ENCODE results near the gene LSM7. TPM values are rescaled to one million over a fixed set of nuclear protein-coding genes. Genes with fewer than 3 reads are reported as not detected.

LSM7 gene
- total RNA-seq, 1 donor from 2014 or later = 144 TPM

DNA sequence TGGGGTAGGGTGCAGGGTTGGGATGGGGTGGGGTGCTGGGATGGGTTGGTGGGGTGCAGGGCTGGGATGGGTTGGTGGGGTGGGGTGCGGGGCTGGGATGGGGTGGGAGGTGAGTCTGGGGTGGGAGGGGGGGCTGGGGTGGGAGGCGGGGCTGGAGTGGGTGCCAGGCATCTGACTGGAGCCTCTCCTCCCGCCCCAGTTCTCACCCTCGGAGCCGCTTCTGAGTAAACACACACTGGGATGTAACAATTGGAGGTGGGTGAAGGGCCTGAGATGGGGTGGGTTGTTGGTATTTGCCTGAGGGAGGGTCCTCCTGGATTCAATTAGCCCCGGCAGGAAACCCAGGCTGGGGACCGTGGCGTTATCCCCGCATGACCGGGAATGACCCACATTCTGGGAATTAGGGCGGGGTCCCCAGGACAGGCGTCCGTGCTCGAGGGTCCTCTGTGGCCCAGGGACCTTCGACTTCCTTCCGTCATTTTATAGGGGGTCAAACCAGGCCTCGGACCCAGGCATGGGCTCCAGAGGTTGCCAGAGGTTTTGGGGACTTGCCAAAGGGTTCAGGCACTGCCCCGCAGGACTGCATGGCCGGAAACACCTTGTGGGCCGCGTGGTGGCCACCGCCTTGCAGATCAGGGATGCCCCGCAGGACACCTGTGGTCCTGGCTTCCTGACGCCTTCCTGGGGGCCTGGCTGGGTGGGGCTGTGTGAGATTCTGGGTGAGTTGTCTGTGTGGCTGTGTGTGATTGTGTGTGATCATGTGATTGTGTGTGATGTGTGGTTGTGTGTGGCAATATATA, 33.1 kb upstream of the LSM7 start:
- DNase-seq (ENCODE audit: low read depth) = no peak
- TF ChIP-seq, protein P1, sequence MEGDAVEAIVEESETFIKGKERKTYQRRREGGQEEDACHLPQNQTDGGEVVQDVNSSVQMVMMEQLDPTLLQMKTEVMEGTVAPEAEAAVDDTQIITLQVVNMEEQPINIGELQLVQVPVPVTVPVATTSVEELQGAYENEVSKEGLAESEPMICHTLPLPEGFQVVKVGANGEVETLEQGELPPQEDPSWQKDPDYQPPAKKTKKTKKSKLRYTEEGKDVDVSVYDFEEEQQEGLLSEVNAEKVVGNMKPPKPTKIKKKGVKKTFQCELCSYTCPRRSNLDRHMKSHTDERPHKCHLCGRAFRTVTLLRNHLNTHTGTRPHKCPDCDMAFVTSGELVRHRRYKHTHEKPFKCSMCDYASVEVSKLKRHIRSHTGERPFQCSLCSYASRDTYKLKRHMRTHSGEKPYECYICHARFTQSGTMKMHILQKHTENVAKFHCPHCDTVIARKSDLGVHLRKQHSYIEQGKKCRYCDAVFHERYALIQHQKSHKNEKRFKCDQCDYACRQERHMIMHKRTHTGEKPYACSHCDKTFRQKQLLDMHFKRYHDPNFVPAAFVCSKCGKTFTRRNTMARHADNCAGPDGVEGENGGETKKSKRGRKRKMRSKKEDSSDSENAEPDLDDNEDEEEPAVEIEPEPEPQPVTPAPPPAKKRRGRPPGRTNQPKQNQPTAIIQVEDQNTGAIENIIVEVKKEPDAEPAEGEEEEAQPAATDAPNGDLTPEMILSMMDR (IDR thresholded peaks at IDR 0.05; ENCODE audit: insufficient read depth, low read length, poor library complexity, severe bottlenecking) = no peak

DNA sequence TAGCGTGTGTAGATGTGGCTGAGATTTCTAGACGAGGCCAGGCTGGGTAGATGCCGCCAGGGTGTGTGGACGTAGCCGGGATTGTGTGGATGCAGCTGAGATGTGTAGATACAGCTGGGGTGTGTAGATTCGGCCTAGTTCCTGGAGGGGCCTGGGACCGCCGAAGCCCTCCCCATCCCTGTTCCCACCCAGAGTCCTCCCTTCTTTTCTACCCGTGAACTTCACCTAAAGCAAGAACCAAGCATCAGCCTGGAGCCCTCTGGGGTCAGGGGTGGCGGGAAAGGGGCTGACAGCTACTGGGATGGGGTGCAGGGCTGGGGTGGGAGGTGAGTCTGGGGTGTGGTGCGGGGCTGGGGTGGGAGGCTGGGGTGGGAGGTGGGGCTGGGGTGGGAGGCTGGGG, 32.4 kb upstream of the LSM7 start:
- DNase-seq (ENCODE audit: low read depth) = no peak
- Histone ChIP-seq H3K4me3 (ENCODE audit: low read depth, low read length) (no peak overlapping the region), H3K27me3 (ENCODE audit: control insufficient read depth, insufficient read depth, low read length) (peaks cover 59% of the 10 kb centered on the region), H3K36me3 (ENCODE audit: control insufficient read depth, insufficient read depth, low read length) (no peaks in the 10 kb centered on the region)
- TF ChIP-seq, protein P1 (IDR thresholded peaks at IDR 0.05; ENCODE audit: insufficient read depth, low read length, poor library complexity, severe bottlenecking) = no peak

More for the DNA sequence above, 33.1 kb upstream of the LSM7 start:
- Histone ChIP-seq H3K27me3 (ENCODE audit: control insufficient read depth, insufficient read depth, low read length) (peaks cover 59% of the 10 kb centered on the region), H3K4me3 (ENCODE audit: low read depth, low read length) (no peak overlapping the region), H3K36me3 (ENCODE audit: control insufficient read depth, insufficient read depth, low read length) (no peaks in the 10 kb centered on the region)

DNA sequence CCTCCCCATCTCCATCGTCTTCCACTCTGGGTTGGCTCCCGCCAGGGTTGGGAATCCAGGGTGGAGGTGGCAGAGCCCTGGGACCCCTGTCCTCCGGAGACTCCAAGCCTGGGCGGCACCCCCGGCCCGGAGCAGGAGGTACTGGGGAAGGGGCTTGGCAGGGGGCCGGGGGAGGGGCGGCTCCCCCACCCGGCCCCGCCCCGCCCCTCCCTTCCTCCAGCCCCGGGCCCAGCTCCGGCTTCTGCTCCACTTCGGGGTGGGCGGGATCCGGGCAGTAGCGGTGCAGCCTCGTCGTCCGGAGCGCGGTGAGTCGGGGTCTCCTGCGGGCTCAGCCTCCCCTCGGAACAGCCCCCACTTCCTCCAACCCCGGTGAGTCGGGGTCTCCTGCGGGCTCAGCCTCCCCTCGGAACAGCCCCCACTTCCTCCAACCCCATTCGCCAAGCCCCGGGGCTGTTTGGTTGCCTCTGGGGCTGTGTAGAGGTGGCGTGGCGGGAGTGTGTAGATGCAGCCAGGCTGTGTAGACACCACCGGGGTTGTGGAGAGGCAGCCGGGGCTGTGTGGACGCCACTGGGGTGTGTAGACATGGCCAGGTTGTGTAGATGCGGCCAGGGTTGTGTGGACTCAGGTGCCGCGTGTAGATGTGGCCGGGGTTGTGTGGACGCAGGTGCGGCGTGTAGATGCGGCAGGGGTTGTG, 31.8 kb upstream of the LSM7 start, which contains the start of gene TMPRSS9:
TSS of gene TMPRSS9 (plus strand) at position 274 of the 694 bp plus-strand sequence. CDS start 29,521 bp downstream, outside the sequence.
- TF ChIP-seq, protein P1 (IDR thresholded peaks at IDR 0.05; ENCODE audit: insufficient read depth, low read length, poor library complexity, severe bottlenecking) = no peak
- H3K36me3 ChIP-seq (ENCODE audit: control insufficient read depth, insufficient read depth, low read length) = no peaks in the 10 kb centered on the region
- no peak within 1 kb of the TSS for H3K4me3 ChIP-seq (ENCODE audit: low read depth, low read length)
- H3K27me3 ChIP-seq (ENCODE audit: control insufficient read depth, insufficient read depth, low read length) = peaks cover 53% of the 10 kb centered on the region
- no peak for DNase-seq (ENCODE audit: low read depth)

DNA sequence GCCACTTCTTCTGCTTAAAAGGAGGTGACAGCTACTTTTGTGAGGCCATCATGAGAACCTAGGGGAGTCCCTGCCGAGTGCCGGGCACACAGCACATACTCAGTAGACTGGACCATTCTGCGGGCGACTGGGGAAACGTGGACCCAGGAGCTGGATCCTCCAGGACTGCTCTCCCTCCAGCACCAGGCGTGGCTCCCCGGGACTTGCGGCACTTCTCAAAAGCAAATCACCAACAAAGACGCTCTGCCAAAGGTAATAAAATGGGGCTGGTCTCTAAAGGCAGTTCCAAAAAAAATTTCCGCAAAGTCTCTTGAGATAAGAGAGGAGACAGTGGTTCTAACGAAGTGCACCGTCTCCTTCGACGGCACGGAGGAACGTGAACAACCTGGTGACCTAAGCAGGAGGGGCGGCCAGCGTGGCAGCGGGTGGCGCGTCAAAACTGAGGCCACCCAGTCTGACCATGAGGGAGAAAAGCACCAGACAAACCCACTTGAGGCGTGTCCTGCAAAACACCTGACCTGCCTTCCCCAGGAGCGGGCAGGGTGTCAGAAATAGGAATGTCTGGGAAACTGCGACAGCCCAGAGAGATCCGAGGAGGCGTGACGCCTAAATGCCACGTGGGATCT, 30.3 kb upstream of the LSM7 start:
- H3K27me3 ChIP-seq (ENCODE audit: control insufficient read depth, insufficient read depth, low read length) = peaks cover 45% of the 10 kb centered on the region
- no peaks in the 10 kb centered on the region for H3K36me3 ChIP-seq (ENCODE audit: control insufficient read depth, insufficient read depth, low read length)
- H3K4me3 ChIP-seq (ENCODE audit: low read depth, low read length) = no peak overlapping the region
- DNase-seq (ENCODE audit: low read depth) = no peak
- TF ChIP-seq, protein P1 (IDR thresholded peaks at IDR 0.05; ENCODE audit: insufficient read depth, low read length, poor library complexity, severe bottlenecking) = no peak

DNA sequence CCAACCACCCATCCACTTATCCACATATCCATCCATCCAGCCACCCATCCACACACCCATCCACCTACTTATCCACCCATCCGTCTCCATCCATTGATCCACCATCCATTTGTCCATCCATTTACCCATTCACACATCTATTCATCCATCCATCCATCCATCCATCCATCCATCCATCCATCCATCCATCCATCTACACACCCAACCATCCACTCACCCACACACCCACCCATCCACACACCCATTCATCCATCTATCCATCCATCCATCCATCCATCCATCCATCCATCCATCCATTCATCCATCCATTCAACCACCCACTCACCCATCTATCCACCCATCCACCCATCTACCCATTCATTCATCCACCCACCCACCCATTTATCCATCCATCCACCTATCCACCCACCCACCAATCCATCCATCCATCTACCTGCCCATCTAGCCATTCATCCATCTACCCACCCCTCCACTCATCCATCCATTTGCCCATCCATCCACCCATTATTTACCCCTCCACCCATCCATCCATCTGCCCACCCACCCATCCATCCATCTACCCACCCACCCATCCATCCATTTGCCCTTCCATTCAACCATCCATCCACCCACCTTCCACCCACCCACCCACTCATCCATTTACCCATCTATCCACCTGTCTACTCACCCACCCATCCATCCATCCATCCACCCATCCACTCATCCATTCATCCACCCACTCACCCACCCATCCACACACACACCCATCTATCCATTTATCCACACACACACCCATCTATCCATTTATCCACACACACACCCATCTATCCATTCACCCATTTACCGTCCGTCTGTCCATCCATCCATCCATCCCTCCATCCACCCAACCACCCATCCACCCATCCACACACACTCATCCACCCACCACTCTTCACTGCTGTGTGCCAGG, 29.2 kb upstream of the LSM7 start:
- peaks cover 34% of the 10 kb centered on the region for H3K27me3 ChIP-seq (ENCODE audit: control insufficient read depth, insufficient read depth, low read length)
- no peaks in the 10 kb centered on the region for H3K36me3 ChIP-seq (ENCODE audit: control insufficient read depth, insufficient read depth, low read length)
- H3K4me3 ChIP-seq (ENCODE audit: low read depth, low read length) = no peak overlapping the region
- DNase-seq (ENCODE audit: low read depth) = no peak
- TF ChIP-seq, protein P1 (IDR thresholded peaks at IDR 0.05; ENCODE audit: insufficient read depth, low read length, poor library complexity, severe bottlenecking) = no peak
